SK-N-SH (cell line): ENCODE results near the gene CRIP2. TPM values are rescaled to one million over a fixed set of nuclear protein-coding genes. Genes with fewer than 3 reads are reported as not detected.

Experiments used
- CTCF ChIA-PET: fragments of 300-600, 350-600 bp; formaldehyde crosslinking; extraction: SDS; loops from one replicate; lab custom pipeline; 2021; lab: Yijun Ruan, JAX
- POLR2A ChIA-PET: fragments of 350-600 bp; sonication (Branson Sonifier 250); formaldehyde crosslinking; extraction: SDS; loops from one replicate; lab custom pipeline; 2020; ENCODE audit warnings: antibody characterized with exemption, inconsistent platforms; lab: Yijun Ruan, JAX
- DNase-seq: peaks from one replicate; pipeline ENCODE4 v3.0.0; 2012
- H2AFZ ChIP-seq: fragments of 200-600 bp; sonication (generic); 2 replicates; pipeline ENCODE4 v1.8.1; 2016; ENCODE audit warnings: antibody characterized with exemption, mild to moderate bottlenecking, low read depth
- H3F3A ChIP-seq: fragments of 200-600 bp; sonication (generic); replicated peaks from 2 replicates; pipeline ENCODE3; 2016; ENCODE audit warnings: antibody characterized with exemption, mild to moderate bottlenecking; ENCODE audit not compliant: insufficient read depth
- H3K27ac ChIP-seq, 2 experiments: fragments of 200-500 bp in 1 of 2; fragments of 200-600 bp in 1 of 2; sonication (Bioruptor generic) in 1 of 2; sonication (generic), shearing (Covaris generic) in 1 of 2; 2 replicates each; pipeline versions ENCODE4 v1.5.1 to v1.6.1; 2014 to 2016; ENCODE audit warnings: low read depth in 2 of 2, inconsistent platforms in 1 of 2, low read length in 1 of 2, mild to moderate bottlenecking in 1 of 2, mixed read lengths in 1 of 2
- H3K27me3 ChIP-seq: fragments of 200-600 bp; sonication (generic), shearing (Covaris generic); 2 replicates; pipeline ENCODE4 v1.6.1; 2016; ENCODE audit warnings: mixed run types; ENCODE audit not compliant: insufficient read depth
- H3K36me3 ChIP-seq, 2 experiments: fragments of 200-500 bp in 1 of 2; fragments of 200-600 bp in 1 of 2; sonication (Bioruptor generic) in 1 of 2; sonication (generic) in 1 of 2; replicated peaks in 1 of 2; 2 replicates each; pipeline versions ENCODE3 to v1.5.1; 2014 to 2016; ENCODE audit warnings: low read length in 1 of 2, mild to moderate bottlenecking in 1 of 2; ENCODE audit not compliant: insufficient read depth in 2 of 2, control insufficient read depth in 1 of 2
- H3K4me1 ChIP-seq, 2 experiments: fragments of 200-500 bp in 1 of 2; fragments of 200-600 bp in 1 of 2; sonication (Bioruptor generic) in 1 of 2; sonication (generic), shearing (Covaris generic) in 1 of 2; 2 replicates each; pipeline versions ENCODE4 v1.5.1 to v1.6.1; 2014 to 2016; ENCODE audit warnings: low read depth in 1 of 2, low read length in 1 of 2, mixed run types in 1 of 2; ENCODE audit not compliant: insufficient read depth in 2 of 2, control insufficient read depth in 1 of 2
- H3K4me2 ChIP-seq: fragments of 200-600 bp; sonication (generic), shearing (Covaris generic); 2 replicates; pipeline ENCODE4 v1.6.1; 2017; ENCODE audit warnings: mixed run types
- H3K4me3 ChIP-seq, 2 experiments: fragments of 200-500 bp in 1 of 2; fragments of 200-600 bp in 1 of 2; sonication (Bioruptor generic) in 1 of 2; sonication (generic), shearing (Covaris generic) in 1 of 2; 2 replicates each; pipeline versions ENCODE4 v1.5.1 to v1.8.1; 2014 to 2016; ENCODE audit warnings: low read depth in 2 of 2, inconsistent platforms in 1 of 2, low read length in 1 of 2, mild to moderate bottlenecking in 1 of 2, mixed read lengths in 1 of 2, moderate library complexity in 1 of 2
- H3K79me2 ChIP-seq: fragments of 200-600 bp; sonication (generic); 2 replicates; pipeline ENCODE4 v1.8.1; 2017; ENCODE audit warnings: mild to moderate bottlenecking; ENCODE audit not compliant: insufficient read depth
- H3K9ac ChIP-seq: fragments of 200-600 bp; sonication (generic); 2 replicates; pipeline ENCODE4 v1.6.1; 2017; ENCODE audit warnings: mixed run types
- H3K9me2 ChIP-seq: fragments of 200-600 bp; sonication (generic); 2 replicates; pipeline ENCODE4 v1.6.1; 2017; ENCODE audit warnings: mixed run types
- H3K9me3 ChIP-seq: fragments of 200-600 bp; sonication (generic); 2 replicates; pipeline ENCODE4 v1.6.1; 2017; ENCODE audit warnings: mixed run types, mild to moderate bottlenecking, moderate library complexity
- H4K20me1 ChIP-seq: fragments of 200-600 bp; sonication (generic); 2 replicates; pipeline ENCODE4 v1.6.1; 2017; ENCODE audit warnings: mild to moderate bottlenecking, mixed run types; ENCODE audit not compliant: insufficient read depth
- EP300 ChIP-seq, 2 experiments: IDR thresholded peaks; 2 replicates each; pipeline versions ENCODE4 v1.4.0 to v1.6.1; 2012; ENCODE audit warnings: borderline replicate concordance in 1 of 2, low read depth in 1 of 2, low read length in 1 of 2
- EZH2phosphoT487 ChIP-seq: fragments of 200-600 bp; sonication (generic); IDR thresholded peaks from 2 replicates; pipeline ENCODE4 v1.6.1; 2017; ENCODE audit warnings: low read depth, mixed run types, mild to moderate bottlenecking, antibody characterized with exemption, moderate library complexity, borderline replicate concordance
- FOXJ3 ChIP-seq: sonication (generic); formaldehyde crosslinking; IDR thresholded peaks from 2 replicates; pipeline ENCODE4 v1.5.1; 2020; ENCODE audit warnings: mild to moderate bottlenecking, missing genetic modification reagents
- FOXM1 ChIP-seq: IDR thresholded peaks from 2 replicates; pipeline ENCODE4 v1.4.0; 2012; ENCODE audit warnings: low read depth, mild to moderate bottlenecking
- MEF2A ChIP-seq: IDR thresholded peaks from 2 replicates; pipeline ENCODE4 v1.4.0; 2012; ENCODE audit warnings: low read depth, borderline replicate concordance
- NRF1 ChIP-seq: IDR thresholded peaks from 2 replicates; pipeline ENCODE4 v1.6.1; 2012; ENCODE audit warnings: low read depth, mild to moderate bottlenecking, low read length
- POLR2AphosphoS5 ChIP-seq: IDR thresholded peaks from 2 replicates; pipeline ENCODE4 v1.6.1; 2012; ENCODE audit warnings: low read depth, low read length
- RCOR1 ChIP-seq: fragments of 150-350 bp; IDR thresholded peaks from 2 replicates; pipeline ENCODE4 v1.6.1; 2017; ENCODE audit warnings: antibody characterized with exemption, low read length
- SIN3A ChIP-seq: IDR thresholded peaks from 2 replicates; pipeline ENCODE4 v1.6.1; 2012; ENCODE audit warnings: low read depth, mild to moderate bottlenecking, low read length, moderate library complexity, borderline replicate concordance
- TEAD4 ChIP-seq: IDR thresholded peaks from 2 replicates; pipeline ENCODE4 v1.4.0; 2012; ENCODE audit warnings: mild to moderate bottlenecking, borderline replicate concordance; ENCODE audit not compliant: insufficient read depth
- WGBS: methylation state at CpG from one replicate; pipeline ENCODE4 v1.1.6; 2017; ENCODE audit warnings: low lambda C conversion rate; 5-methylcytosine and 5-hydroxymethylcytosine counted together
- polyA plus RNA-seq, 3 experiments: library from polyadenylated mRNA; depleted of rRNA; stranded (reverse); fragments of >200 nt; gene quantifications; 2 replicates each; pipeline ENCODE4 v1.2.3, GENCODE V29; 2012
- TF ChIP-seq, protein P1 (sequence below): IDR thresholded peaks from 2 replicates; pipeline ENCODE4 v1.6.1; 2012; ENCODE audit warnings: mild to moderate bottlenecking, low read depth, low read length, moderate library complexity
- TF ChIP-seq, protein P2 (sequence below): fragments of 150-350 bp; IDR thresholded peaks from 2 replicates; pipeline ENCODE4 v1.6.1; 2017; ENCODE audit warnings: antibody characterized with exemption, low read length, low read depth, borderline replicate concordance
- TF ChIP-seq, protein P3 (sequence below): fragments of 200-600 bp; sonication (generic); IDR thresholded peaks from 2 replicates; pipeline ENCODE4 v1.6.1; 2017; ENCODE audit warnings: antibody characterized with exemption, mild to moderate bottlenecking, moderate library complexity
- TF ChIP-seq, protein P4 (sequence below): IDR thresholded peaks from 2 replicates; pipeline ENCODE4 v1.4.0; 2012; ENCODE audit warnings: low read depth, borderline replicate concordance

The CRIP2 gene
- polyA plus RNA-seq, 1 of the 3 experiments (the other 2 are of a cell fraction): 335 TPM

DNA sequence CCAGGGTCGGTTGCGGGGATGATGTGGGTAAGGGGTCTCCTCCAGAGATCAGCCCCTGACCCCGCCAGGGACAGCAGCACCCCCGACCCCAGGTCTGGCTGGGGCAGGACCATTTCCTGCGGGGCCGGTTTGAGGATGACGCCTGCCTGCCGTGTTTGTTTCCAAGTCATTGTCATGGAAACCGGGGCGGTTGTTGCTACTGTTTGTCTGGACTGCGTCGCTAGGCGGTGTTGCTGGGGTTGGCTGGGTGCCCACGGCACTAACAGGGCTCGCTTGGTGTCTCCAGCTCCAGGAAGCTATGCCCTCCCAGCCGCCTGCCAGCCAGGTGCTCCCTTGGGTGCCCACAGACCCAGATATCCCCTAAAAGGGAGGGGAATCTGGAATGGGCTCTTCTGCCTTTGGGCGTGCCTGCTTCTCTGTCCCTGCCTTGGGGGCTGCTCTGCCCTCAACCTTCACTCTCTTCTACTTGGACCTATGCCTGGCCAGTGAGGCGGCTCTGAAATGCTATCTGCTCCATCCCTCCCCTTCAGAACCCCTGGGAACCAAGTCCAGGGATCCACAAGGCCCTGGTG is 7.4 kb downstream of the CRIP2 start (continued):
- TF ChIP-seq, protein P1, sequence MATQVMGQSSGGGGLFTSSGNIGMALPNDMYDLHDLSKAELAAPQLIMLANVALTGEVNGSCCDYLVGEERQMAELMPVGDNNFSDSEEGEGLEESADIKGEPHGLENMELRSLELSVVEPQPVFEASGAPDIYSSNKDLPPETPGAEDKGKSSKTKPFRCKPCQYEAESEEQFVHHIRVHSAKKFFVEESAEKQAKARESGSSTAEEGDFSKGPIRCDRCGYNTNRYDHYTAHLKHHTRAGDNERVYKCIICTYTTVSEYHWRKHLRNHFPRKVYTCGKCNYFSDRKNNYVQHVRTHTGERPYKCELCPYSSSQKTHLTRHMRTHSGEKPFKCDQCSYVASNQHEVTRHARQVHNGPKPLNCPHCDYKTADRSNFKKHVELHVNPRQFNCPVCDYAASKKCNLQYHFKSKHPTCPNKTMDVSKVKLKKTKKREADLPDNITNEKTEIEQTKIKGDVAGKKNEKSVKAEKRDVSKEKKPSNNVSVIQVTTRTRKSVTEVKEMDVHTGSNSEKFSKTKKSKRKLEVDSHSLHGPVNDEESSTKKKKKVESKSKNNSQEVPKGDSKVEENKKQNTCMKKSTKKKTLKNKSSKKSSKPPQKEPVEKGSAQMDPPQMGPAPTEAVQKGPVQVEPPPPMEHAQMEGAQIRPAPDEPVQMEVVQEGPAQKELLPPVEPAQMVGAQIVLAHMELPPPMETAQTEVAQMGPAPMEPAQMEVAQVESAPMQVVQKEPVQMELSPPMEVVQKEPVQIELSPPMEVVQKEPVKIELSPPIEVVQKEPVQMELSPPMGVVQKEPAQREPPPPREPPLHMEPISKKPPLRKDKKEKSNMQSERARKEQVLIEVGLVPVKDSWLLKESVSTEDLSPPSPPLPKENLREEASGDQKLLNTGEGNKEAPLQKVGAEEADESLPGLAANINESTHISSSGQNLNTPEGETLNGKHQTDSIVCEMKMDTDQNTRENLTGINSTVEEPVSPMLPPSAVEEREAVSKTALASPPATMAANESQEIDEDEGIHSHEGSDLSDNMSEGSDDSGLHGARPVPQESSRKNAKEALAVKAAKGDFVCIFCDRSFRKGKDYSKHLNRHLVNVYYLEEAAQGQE: no peak
- TF ChIP-seq EP300 (IDR thresholded peaks at IDR 0.05; ENCODE audit: borderline replicate concordance in 1 of 2, low read depth in 1 of 2, low read length in 1 of 2) (peak in 1 of 2 experiments; percentile 53; a peak in 2 of 4 replicates), POLR2AphosphoS5 (no peak), MEF2A (no peak), EZH2phosphoT487 (no peak), FOXJ3 (CRISPR knock-in tag) (peak; percentile 77; the same call in 1 of the 2 replicates), TEAD4 (no peak)
- TF ChIP-seq, protein P2, sequence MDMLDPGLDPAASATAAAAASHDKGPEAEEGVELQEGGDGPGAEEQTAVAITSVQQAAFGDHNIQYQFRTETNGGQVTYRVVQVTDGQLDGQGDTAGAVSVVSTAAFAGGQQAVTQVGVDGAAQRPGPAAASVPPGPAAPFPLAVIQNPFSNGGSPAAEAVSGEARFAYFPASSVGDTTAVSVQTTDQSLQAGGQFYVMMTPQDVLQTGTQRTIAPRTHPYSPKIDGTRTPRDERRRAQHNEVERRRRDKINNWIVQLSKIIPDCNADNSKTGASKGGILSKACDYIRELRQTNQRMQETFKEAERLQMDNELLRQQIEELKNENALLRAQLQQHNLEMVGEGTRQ: no peak

DNA sequence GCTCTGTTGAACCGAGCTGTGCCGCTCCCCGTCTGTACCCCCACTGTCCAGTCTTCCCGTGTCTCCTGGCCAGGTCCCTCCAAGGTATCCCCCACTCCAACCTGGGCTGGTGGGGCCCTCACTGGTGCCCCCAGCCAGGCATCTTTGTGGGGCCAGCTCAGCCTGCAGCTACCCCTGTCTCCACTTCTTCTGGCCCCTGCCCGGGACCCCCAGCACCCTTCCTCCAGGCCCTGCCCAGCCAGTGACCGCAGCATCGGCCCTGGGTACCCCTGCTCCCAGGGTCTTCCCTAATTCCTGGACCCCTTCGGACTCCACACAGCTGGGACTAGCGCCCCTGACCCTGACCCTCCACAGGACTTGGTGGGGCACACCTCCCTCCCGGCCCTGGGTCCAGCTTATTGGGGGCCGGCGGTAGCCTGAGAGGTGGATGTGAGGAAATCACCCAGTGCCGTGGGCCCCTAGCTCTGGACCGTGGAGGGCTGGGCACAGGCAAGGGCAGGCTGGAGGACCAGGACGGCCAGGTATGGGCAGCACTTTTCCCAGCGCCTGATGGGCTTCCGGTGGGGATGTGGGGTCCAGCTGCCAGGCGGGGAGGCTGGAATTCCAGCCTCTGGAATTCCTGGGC is 8.0 kb downstream of the CRIP2 start:
- peak overlapping the region; percentile 82; the same call in 1 of the 2 replicates for H3K4me2 ChIP-seq
- TF ChIP-seq FOXJ3 (CRISPR knock-in tag) (no peak), NRF1 (no peak), SIN3A (no peak), RCOR1 (no peak), MEF2A (no peak), FOXM1 (no peak)
- TF ChIP-seq, protein P2: no peak
- TF ChIP-seq, protein P3, sequence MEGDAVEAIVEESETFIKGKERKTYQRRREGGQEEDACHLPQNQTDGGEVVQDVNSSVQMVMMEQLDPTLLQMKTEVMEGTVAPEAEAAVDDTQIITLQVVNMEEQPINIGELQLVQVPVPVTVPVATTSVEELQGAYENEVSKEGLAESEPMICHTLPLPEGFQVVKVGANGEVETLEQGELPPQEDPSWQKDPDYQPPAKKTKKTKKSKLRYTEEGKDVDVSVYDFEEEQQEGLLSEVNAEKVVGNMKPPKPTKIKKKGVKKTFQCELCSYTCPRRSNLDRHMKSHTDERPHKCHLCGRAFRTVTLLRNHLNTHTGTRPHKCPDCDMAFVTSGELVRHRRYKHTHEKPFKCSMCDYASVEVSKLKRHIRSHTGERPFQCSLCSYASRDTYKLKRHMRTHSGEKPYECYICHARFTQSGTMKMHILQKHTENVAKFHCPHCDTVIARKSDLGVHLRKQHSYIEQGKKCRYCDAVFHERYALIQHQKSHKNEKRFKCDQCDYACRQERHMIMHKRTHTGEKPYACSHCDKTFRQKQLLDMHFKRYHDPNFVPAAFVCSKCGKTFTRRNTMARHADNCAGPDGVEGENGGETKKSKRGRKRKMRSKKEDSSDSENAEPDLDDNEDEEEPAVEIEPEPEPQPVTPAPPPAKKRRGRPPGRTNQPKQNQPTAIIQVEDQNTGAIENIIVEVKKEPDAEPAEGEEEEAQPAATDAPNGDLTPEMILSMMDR: no peak
- TF ChIP-seq, protein P4, sequence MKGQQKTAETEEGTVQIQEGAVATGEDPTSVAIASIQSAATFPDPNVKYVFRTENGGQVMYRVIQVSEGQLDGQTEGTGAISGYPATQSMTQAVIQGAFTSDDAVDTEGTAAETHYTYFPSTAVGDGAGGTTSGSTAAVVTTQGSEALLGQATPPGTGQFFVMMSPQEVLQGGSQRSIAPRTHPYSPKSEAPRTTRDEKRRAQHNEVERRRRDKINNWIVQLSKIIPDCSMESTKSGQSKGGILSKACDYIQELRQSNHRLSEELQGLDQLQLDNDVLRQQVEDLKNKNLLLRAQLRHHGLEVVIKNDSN: no peak
- TF ChIP-seq, protein P1: no peak

More for the DNA sequence above, 8.0 kb downstream of the CRIP2 start:
- peaks cover 31 to 70% of the 10 kb centered on the region in 2 experiments; a peak in 3 of 4 replicates for H3K4me1 ChIP-seq
- POLR2A ChIA-PET: interaction anchor here (1.0 to 2.3 kb wide), 2 partner anchors 7 to 13 kb away, joined by 3 to 14 read pairs; no protein-coding TSS in a partner anchor
- peak overlapping the region; percentile 98 to 100 for H3K27ac ChIP-seq
- H3K36me3 ChIP-seq: peaks cover 0 to 2% of the 10 kb centered on the region in 2 experiments
- CTCF ChIA-PET: interaction anchor here (0.8 to 7.2 kb wide), 12 partner anchors 8 to 166 kb away, joined by 3 to 137 read pairs (median 14); partner anchors contain the start of genes TEDC1 and TMEM121
- peak overlapping the region; percentile 92 for H3K9ac ChIP-seq
- peaks cover 27% of the 10 kb centered on the region for H3F3A ChIP-seq
- H3K79me2 ChIP-seq: peaks cover 5% of the 10 kb centered on the region; the same call in 1 of the 2 replicates
- H3K4me3 ChIP-seq: no peak overlapping the region
- no peaks in the 10 kb centered on the region for H4K20me1 ChIP-seq
- no peak for DNase-seq
- H3K9me2 ChIP-seq: no peaks in the 10 kb centered on the region
- WGBS: 84% methylated on average over 10 of the region's 18 CpGs
- no peaks in the 10 kb centered on the region for H3K27me3 ChIP-seq
- H3K9me3 ChIP-seq: no peaks in the 10 kb centered on the region
- no peak overlapping the region for H2AFZ ChIP-seq
